GM19025 (cell line): ENCODE results near the gene TULP1.

Source experiments
- ATAC-seq: cut with Tn5 transposase; IDR thresholded peaks from one replicate; pipeline ENCODE4 v1.9.1; 2021; ENCODE audit warnings: mild to moderate bottlenecking, low read depth, moderate library complexity; ENCODE audit not compliant: unreplicated experiment

The TULP1 gene

DNA sequence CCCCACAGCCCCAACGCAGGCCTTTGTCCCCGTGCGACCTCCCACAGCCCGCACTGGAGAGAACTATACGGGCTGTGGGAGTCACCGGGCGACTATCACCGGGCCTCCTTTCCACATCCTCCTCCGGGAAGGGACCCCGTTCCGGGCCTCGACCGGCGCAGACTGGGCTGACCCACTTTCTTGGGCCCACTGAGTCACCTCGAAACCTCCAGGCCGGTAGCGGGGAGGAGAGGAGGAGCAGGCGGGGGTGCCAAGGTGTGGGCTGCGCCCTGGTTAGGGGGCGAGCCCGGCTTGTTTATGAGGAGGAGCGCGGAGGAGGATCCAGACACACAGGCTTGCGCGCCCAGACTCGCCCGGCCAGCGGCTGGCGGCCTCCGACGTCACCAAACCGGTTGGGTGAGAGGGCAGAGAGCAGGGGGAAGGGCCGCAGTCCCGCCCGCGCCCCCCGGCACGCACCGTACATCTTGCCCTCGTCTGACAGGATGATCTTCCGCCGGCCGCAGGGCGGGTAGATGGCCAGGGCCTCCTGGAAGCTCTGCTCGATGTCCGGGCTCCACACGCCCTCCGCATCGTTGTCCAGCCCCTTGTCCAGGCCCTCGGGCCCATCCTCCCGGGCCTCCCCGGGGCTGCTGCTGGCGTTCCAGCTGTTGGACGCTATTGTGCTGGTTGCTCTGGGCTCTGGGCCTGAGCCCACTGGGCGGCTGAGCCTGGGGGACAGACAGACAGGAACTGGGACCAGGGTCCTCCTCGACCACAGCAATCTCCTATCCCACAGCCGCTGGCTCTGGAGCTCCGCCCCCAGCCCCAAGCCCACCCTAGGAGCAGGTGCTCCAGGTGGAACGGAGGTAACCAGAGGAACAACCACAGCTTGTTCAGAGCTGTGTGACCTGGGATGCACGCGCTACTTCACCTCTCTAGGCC, 26.4 kb downstream of the TULP1 start:
- no peak for ATAC-seq

DNA sequence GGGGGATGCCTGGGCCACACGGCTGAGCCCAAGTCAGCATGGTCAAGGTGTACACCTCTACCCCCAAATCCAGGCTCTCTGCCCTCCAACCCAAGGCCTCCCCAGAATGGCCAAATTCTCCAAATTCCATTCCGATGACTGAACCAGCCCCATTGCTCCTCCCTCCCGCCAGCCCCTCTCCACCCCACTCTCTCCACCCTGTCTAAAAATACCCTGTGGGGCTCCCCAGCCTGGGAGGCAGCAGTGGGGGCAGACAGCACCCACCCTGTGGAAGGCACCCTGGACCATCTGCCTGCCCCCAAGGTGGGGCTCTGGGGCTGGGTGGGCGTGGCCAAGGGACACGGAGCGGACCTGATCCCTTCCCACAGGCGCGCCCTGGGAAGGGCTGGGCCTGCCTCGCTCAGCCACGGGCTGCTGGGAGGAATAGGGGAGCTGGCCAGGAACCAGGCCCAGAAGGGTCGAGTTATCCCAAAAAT, 27.3 kb downstream of the TULP1 start:
- ATAC-seq = no peak

DNA sequence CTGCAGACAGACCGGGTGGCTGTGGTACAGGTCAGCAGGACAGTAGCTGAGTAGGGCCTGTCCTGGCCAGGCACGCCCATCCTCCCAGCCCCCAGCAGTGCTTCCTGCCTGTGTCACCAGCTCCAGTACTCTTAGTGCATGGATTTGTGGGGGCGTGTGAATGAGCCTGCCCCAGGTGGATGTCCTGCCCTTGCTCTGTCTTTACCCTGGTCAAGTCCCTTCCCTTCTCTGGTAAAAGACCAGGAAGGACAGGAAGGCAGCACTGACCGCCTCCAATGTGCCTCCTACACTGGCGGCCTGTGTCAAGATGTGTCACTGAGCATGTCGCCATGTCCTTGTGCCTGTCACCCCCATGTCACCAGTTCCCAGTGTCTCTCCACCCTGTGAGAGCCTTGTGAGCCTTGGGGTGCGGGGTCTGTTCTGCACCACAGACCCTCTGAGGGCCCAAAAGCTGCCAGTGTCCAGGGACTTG, 27.7 kb downstream of the TULP1 start:
- ATAC-seq = no peak

DNA sequence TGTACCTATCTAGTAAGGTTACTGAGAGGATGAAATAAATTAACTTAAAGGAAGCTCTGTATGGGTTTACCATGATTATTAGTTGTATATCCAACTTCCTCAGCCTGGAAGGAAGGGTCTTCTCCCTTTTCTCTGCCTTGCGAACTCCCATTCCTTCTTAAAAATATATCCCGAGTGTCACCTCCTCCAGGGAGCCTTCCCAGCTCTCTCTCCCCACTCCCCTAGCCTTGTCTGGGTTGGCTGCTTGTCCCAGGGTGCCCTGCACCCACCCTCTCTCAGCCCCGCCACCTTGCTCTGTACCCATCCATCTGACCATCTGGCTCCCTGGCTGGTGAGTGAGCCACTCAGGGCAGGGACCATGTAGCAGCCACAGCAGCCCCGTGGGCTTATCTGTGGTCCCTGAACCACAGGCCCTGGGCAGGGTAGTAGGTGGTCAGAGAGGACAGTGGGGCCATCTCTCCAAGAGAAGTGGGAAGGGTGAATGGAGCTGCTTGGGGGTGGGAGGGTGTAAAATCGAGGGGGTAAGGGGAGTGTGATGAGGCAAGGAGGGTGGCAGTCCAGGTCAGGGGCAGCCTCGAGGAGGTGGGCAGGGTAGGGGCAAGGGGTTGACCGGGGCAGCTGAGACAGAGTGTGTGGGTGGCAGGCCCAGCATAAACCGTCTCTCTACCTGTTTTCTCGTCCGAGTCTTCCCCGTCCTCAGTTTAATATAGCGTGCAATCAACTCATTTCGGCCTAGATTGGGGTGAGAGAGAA, 28.6 kb downstream of the TULP1 start:
- ATAC-seq = no peak

DNA sequence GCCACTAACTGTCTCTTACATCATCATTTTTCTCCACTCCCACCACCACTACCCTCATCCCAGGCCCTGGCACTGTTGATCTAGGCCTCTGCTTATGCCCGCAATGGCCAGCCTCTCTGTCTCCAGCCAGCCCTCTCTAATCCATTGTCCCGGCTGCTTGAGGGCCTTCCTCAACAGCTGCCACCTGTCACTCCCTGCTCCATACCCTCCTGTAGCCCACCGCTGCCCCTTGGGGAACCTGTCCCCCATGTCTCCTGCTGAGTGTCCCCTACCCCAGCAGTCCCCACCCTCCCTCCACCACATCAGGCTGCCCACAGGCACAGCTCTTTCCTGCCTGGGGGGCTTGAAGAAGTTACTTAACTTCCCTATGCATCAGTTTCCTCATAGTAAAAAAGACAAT, 29.2 kb downstream of the TULP1 start:
- ATAC-seq = no peak

DNA sequence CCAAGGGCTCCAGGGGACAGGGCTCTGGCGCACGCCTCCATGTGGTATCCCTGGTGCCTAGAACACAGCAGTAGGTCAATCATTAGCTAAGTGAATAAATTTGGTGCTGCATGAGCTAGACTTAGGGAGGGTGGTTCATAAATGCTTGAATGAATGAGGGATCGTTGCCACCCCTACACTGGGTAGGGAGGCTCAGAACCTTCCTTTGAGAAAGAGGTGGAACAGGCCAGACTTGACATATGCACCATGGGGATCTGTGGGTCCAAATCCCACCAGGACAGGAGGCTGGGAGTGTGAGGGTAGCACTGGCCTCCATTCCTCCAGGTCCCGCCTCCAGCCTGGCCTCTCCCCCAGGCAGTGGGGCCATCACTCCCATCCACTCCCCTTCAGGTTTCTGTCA, 29.6 kb downstream of the TULP1 start:
- ATAC-seq = no peak

DNA sequence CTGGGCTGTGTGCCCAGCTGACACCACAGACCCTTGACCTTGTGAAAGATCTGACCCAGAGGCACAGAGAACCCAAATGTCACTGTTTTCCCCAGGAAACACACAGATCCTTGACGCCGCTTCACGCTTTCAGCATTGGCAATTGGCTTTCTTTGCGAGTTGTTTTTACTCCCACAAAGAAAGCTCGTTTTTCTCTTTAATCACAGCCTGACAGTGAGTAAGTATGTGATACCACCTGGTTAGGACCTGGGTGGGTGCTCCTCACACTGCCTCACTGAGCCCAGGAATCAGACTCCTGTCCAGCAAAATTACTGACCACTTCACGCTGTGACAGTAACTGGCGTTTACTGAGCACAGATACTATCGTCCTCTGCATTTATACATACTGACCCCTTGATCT, 31.5 kb downstream of the TULP1 start:
- no peak for ATAC-seq

DNA sequence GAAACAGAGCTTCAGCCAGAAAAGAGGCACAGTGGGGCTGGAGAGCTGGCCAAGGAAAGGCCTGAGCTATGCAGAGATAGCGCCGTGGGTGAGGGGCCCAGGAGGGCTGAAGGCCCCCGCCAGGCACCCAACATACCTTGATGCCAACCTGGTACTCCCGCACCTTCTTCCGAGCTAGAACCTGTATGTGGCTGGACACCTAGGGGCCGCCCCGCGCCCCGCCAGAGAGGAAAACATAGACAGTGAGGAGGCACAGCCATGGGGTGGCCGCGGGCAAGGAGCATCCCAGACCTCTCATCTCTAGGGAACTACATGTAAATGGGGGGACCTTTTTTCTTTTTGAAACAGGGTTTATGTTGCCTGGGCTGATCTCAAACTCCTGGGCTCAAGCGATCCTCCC, 32.5 kb downstream of the TULP1 start:
- no peak for ATAC-seq

DNA sequence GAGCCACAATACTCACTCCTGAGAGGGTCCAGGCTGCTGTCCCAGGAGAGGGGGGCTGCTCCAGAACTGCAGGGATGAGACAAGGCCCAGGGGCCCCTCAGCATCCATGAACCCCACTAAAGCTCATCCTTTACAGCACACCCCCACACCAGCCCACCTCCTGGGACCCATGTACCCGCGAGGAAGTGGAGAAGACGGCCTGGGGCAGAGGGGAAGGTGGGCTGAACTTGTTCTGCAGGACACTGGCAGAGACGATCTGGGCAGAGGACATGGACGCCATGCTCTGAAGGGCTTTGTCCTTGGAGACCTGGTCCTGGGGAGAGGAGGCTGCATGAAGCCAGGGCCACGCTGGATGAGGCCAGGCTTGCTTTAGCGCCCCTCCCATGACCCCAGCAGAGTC, 34.4 kb downstream of the TULP1 start:
- no peak for ATAC-seq

DNA sequence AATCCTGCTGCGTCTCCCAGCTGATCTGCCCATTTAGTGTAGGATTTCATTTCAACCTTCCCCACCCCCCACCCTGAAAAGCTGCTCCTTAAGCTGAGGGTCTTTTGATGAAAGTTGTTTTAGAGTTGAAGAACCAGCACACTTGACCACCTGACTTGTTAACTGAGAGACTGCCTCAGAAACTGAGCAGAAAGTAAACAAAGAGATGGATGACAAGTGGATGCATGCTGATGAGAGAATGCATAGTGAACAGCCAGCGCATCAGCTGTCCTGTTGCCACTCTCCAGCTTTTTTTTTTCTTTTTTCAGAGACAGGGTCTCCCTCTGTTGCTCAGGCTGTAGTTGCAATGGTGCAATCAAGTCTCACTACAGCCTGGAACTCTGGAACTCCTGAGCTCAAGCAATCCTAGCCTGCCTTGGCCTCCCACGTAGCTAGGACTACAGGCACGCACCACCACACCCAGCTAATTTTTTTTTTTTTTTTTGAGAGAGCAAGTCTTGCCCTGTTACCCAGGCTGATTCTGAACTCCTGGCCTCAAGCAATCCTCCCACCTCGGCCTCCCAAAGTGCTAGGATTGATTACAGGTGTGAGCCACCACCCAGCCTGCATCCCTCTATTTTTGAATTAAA, 35.0 kb downstream of the TULP1 start:
- no peak for ATAC-seq

DNA sequence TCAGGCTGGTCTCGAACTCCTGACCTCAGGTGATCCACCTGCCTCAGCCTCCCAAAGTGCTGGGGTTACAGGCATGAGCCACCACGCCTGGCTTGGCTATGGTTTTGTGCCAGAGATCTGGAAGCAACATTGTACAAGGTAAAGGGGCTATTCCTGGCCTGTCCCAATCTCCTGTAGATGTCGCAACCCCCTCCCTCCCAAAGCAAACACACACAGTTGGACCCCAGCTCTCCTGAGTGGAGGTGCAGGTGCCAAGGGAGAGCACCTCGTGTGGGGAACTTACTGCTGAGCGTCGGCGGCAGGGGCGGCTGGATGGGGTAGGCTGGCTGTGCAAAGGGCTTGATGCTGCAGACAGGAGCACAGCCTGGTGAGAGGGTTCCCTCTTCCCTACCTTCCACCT, 35.7 kb downstream of the TULP1 start:
- ATAC-seq = no peak

DNA sequence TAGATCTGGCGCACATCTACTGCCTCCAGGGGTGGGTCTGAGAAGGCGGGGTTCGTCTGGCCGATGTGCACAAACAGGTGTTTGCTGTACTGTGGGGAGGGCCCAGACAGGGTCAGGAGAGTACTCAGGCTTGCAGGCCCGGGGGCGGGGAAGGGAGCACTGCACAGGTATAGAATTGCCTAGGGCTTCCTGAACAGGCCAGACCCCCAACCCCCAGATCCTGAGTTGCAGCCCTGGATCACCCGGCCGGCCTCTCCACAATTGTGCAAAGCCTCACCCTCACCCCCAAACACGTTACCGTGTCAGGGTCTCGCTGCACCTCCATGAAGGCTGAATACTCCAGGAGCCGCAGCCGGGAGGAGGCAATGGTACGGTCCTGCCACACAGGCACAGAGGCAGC, 36.7 kb downstream of the TULP1 start:
- no peak for ATAC-seq

DNA sequence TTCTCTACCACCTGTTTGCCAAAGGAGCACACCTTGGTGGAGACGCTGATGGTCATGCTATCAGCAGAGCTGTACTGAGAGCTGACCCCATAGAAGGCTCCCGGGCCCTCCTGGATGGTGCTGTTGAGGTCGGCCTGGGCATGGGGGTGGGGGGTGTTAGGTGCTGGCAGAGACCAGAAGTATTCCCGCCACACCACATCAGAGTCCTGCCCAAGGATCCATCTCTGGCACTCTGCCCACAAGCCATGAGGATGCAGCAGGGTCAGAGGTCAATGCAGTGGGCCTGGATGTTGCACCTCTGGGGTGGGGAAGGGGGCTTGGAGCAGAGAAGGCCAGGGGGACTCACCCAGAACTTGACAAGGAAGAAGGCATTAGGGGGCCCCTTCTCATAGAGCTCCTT, 37.1 kb downstream of the TULP1 start:
- ATAC-seq = no peak

DNA sequence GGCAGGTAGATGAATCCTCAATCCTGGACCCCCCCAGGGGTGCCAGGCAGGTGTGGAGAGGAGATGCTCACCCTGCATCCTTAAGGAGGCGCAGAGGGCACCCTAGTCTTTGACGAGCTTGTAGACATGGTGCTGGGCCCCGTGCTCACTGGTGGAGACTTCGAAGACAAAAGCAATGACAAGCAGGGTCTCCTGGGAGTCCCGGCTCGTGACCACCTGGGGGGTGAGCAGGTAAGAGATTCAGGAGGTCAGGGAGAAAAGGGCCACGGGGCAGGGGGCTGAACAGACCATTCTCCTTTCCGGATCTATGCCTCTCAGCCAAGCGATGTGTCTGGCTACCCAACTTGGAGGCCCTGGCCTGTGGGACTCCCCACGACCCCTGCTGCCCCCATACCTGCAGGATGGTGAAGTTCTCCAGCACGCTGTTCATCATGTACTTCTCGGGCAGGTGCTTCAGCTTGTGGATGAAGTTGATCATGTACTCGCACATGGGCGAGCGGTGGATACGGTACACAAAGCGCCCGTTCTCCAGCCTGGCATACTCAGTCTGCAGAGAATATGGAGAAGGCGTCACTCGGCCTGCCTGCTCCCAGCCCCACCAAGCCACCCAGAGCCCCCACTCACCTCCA, 37.6 kb downstream of the TULP1 start:
- no peak for ATAC-seq

DNA sequence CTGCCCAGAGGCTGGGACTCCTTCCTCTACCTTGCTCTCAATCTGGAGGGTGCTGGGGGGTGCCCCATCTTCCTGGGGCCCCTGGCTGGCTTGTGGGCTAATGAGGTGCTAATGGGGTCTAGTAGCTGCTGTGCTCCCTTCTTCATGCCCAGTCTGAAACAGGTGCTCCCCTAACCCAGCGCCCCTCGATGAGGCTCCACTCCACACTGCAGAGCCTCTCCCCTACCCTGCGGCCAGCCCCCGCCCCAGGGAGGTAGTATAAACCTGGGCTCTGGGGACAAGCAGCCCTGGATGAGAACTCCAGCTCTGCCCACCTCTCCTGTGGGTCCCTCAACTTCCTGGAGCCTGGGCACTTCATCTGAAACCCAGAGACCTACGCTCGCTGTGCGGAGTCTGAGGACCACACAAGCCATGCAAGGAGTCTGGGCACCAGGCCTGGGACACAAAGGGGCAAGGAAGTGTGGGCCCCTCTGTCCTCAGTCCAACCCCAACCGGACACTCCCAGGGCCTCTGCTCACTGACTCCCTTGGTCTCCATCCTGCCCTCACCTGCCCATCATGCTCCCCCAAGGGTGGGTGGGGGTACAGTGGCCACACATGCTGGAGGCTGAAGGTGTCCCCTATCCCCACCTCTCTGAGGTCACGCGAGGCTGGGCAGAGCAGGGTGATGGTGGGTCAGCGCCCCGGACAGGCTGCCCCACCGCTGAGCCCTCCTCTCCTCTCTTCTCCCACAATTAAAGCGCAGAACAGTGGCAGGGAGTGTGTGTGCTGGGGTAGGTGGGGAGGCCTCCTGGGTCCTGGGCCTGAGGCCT, 38.4 kb downstream of the TULP1 start:
- no peak for ATAC-seq

DNA sequence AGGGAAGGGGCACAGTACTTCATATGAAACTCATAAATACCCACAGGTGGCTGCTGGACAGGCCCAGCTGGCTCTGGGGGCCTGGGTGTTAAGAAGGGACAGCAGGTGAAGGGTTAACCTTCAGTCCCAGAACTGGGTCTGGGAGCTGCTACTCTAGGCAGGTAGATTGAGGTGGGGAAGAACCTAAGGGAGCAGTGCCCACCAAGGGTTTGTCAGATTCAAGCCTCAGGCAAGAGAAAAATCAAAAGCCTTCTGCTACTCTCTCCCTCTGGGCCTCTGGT, 38.9 kb downstream of the TULP1 start:
- ATAC-seq = no peak

DNA sequence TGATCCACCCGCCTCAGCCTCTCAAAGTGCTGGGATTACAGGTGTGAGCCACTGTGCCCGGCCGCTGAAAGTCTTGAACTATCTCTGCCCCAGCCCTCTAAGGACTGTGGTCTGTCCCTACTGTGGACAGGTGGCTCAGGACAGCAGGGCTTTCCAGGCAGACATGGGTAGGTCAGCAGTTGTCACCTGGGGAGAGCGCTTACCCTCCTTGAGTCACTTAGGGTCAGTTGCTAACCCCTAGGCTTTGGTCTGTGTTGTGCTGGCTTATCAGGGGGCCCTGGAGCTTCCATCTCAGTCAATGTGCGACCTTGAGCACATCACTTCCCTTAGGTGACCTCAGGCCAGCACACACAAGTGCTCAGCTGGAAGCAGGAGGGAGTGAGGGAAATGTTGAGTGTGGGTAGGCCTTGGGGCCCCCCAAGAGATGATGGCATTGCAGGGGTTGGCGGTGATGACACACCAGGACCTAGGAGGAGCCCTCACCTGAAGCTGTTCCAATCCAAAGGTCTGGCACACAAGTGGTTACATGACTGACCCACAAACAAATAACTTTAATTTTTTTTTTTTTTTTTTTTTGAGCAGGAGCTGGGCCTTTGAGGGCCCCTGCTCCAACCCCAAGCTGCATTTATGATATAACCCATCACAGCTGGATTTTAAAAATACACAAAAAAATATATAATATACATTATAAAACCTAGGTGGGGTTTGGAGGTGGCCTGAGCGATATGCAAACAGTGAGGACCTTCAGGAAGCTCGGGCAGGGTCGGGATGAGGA, 39.4 kb downstream of the TULP1 start:
- ATAC-seq = no peak

DNA sequence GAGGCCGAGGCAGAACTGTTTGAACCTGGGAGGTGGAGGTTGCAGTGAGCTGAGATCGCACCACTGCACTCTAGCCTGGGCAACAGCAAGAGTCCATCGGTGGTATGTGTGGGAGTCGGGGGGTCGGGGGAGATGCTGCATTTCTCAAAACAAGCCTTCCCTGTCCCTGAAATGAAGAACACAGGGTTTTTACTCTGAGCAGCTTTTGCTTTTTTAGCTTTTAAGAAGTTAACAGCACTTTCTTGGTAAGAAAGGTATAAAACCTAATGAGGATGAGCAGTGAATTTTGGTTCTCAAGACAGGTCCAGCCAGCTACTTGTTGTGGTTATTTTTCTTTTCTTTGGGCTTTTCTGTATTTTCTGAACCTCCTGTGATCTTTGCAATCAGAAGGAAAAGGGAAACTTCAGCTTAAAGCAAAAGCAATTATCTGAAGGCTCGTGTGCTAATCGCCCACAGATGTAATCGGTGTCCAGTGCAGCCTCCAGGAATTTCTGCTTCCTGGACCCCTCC, 40.8 kb downstream of the TULP1 start:
- no peak for ATAC-seq

DNA sequence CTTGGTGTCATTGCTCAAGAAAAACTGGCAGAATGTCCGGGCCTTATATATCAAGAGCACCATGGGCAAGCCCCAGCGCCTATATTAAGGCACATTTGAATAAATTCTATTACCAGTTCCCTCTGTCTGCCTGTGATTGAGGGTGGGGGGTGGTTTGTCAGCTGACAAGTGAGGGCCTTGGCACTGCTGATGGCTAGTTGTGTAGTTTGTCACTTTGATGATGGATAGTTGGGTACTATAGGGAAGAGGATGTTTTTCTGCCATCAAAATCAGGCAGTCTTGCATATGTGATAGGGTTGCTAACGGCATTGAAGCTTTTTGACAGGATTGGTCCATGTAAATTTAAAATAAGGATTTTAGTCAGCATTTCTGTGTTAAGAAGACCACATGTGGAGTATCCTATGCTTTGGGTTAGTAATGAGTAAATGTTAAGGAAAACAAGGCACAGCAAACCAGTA, 42.0 kb downstream of the TULP1 start:
- ATAC-seq = no peak
